GM23338 (cell line): ENCODE data around the gene DYRK1A. TPM values are rescaled to one million over a fixed set of nuclear protein-coding genes. Genes with fewer than 3 reads are reported as not detected.

ENCODE experiments used
- ATAC-seq: fragments of 200-7000 bp; cut with Tn5 transposase; 3 replicates; pipeline ENCODE4 v1.9.1; 2020
- DNase-seq: peaks from one replicate; pipeline ENCODE4 v3.0.0-alpha.2; 2015; ENCODE audit warnings: low spot score
- H2AFZ ChIP-seq: fragments of 200-600 bp; sonication (generic); 2 replicates; pipeline ENCODE4 v1.8.0; 2016; ENCODE audit warnings: antibody characterized with exemption, mild to moderate bottlenecking, moderate library complexity
- H3F3A ChIP-seq: fragments of 200-600 bp; sonication (generic); replicated peaks from 2 replicates; pipeline ENCODE4 v1.8.0; 2017; ENCODE audit warnings: antibody characterized with exemption, mixed run types, low read depth
- H3K27ac ChIP-seq: fragments of 200-600 bp; sonication (generic); 2 replicates; pipeline ENCODE4 v1.6.1; 2016; ENCODE audit warnings: low read depth
- H3K27me3 ChIP-seq: fragments of 200-600 bp; sonication (generic); 2 replicates; pipeline ENCODE4 v1.8.0; 2016; ENCODE audit warnings: mild to moderate bottlenecking, mixed run types, moderate library complexity; ENCODE audit not compliant: insufficient read depth
- H3K36me3 ChIP-seq: fragments of 200-600 bp; sonication (generic); 2 replicates; pipeline ENCODE4 v1.8.0; 2016; ENCODE audit warnings: mild to moderate bottlenecking; ENCODE audit not compliant: insufficient read depth
- H3K4me1 ChIP-seq: fragments of 200-600 bp; sonication (generic); 2 replicates; pipeline ENCODE4 v1.8.0; 2016; ENCODE audit warnings: mild to moderate bottlenecking, moderate library complexity; ENCODE audit not compliant: insufficient read depth
- H3K4me2 ChIP-seq: fragments of 200-600 bp; sonication (generic); 2 replicates; pipeline ENCODE4 v1.7.1; 2017; ENCODE audit warnings: mixed run types
- H3K4me3 ChIP-seq: fragments of 200-600 bp; sonication (generic); 2 replicates; pipeline ENCODE4 v1.6.1; 2016; ENCODE audit warnings: mixed run types
- H3K79me2 ChIP-seq: fragments of 200-600 bp; sonication (generic); replicated peaks from 2 replicates; pipeline ENCODE4 v1.8.0; 2017; ENCODE audit warnings: mild to moderate bottlenecking; ENCODE audit not compliant: insufficient read depth
- H3K9me2 ChIP-seq: fragments of 200-600 bp; sonication (generic); 2 replicates; pipeline ENCODE4 v1.8.0; 2017; ENCODE audit not compliant: insufficient read depth
- H4K20me1 ChIP-seq: fragments of 200-600 bp; sonication (generic); replicated peaks from 2 replicates; pipeline ENCODE4 v1.8.0; 2017; ENCODE audit warnings: mild to moderate bottlenecking; ENCODE audit not compliant: insufficient read depth
- H3K27ac Mint-ChIP-seq: 2 replicates; pipeline ENCODE4 v1.8.0; 2020; ENCODE audit warnings: inconsistent platforms, mild to moderate bottlenecking, moderate library complexity, mixed read lengths
- H3K27me3 Mint-ChIP-seq: 3 replicates; pipeline ENCODE4 v1.8.0; 2022; ENCODE audit warnings: low read depth, mild to moderate bottlenecking, moderate library complexity, mixed read lengths, inconsistent platforms; ENCODE audit not compliant: insufficient read depth, poor library complexity
- H3K36me3 Mint-ChIP-seq: 3 replicates; pipeline ENCODE4 v1.8.0; 2021; ENCODE audit warnings: low read depth, mild to moderate bottlenecking, inconsistent platforms, moderate library complexity, mixed read lengths
- H3K4me1 Mint-ChIP-seq: 3 replicates; pipeline ENCODE4 v1.8.0; 2020; ENCODE audit warnings: mild to moderate bottlenecking, inconsistent platforms, mixed read lengths
- H3K4me3 Mint-ChIP-seq: 3 replicates; pipeline ENCODE4 v1.8.0; 2021; ENCODE audit warnings: moderate library complexity, mild to moderate bottlenecking, inconsistent platforms, mixed read lengths
- H3K9me3 Mint-ChIP-seq: 3 replicates; pipeline ENCODE4 v1.8.0; 2020; ENCODE audit warnings: moderate library complexity, mild to moderate bottlenecking, inconsistent platforms, mixed read lengths
- CREB1 ChIP-seq: fragments of 250-450 bp; sonication (Bioruptor Pico); IDR thresholded peaks from 2 replicates; pipeline ENCODE4 v1.5.0; 2020; ENCODE audit warnings: low read depth, mild to moderate bottlenecking, moderate library complexity
- CTCF ChIP-seq, 2 experiments: fragments of 200-600 bp in 1 of 2; sonication (generic) in 1 of 2; conservative IDR thresholded peaks; 2 replicates each; pipeline versions ENCODE4 v1.5.1 to v1.6.1; 2016 to 2017; ENCODE audit warnings: antibody characterized with exemption in 2 of 2, low read depth in 2 of 2, mild to moderate bottlenecking in 2 of 2, moderate library complexity in 1 of 2
- EZH2 ChIP-seq: fragments of 200-600 bp; sonication (generic); IDR thresholded peaks from one replicate; pipeline ENCODE4 v1.8.0; 2017; ENCODE audit warnings: antibody characterized with exemption, mild to moderate bottlenecking, low read depth; ENCODE audit not compliant: unreplicated experiment
- NANOG ChIP-seq: IDR thresholded peaks from 2 replicates; pipeline ENCODE4 v1.6.1; 2016; ENCODE audit warnings: antibody characterized with exemption, borderline replicate concordance
- REST ChIP-seq: IDR thresholded peaks from one replicate; pipeline ENCODE4 v1.6.1; 2018; ENCODE audit warnings: antibody characterized with exemption; ENCODE audit not compliant: unreplicated experiment
- STAT1 ChIP-seq: IDR thresholded peaks from one replicate; pipeline ENCODE4 v1.6.1; 2016; ENCODE audit warnings: antibody characterized with exemption; ENCODE audit not compliant: unreplicated experiment
- polyA plus RNA-seq: library from polyadenylated mRNA; unstranded; fragments of >200 nt; fragmentation: Nextera tagmentation; extraction: Ambion mirVana; gene quantifications from 2 replicates; pipeline ENCODE4 v1.2.1, GENCODE V29; 2016
- total RNA-seq: library from RNA; depleted of rRNA; stranded (reverse); fragments of >200 nt; shearing (Covaris generic); gene quantifications from 2 replicates; pipeline ENCODE4 v1.2.3, GENCODE V29; 2014

Gene DYRK1A
- total and polyA plus RNA-seq, 2 experiments from 2014 or later = 10.3 to 84.7 TPM

GRCh38 chr21:37507716-37508115 lies 141.1 kb downstream of the DYRK1A start:
- peaks cover 31% of the 10 kb centered on the region for H3K36me3 ChIP-seq

GRCh38 chr21:37508341-37508740 lies 141.8 kb downstream of the DYRK1A start:
- DNase-seq = no peak
- peaks cover 30% of the 10 kb centered on the region for H3K4me1 Mint-ChIP-seq
- no peak overlapping the region for H2AFZ ChIP-seq
- H3K27me3 ChIP-seq = no peaks in the 10 kb centered on the region
- H4K20me1 ChIP-seq = no peaks in the 10 kb centered on the region
- H3K27ac ChIP-seq = peak overlapping the region; percentile 72; the same call in 1 of the 2 replicates
- no peaks in the 10 kb centered on the region for H3F3A ChIP-seq
- H3K4me3 ChIP-seq = no peak overlapping the region
- peaks cover 55% of the 10 kb centered on the region for H3K36me3 Mint-ChIP-seq
- no peaks in the 10 kb centered on the region; the same call in 2 of the 3 replicates for H3K9me3 Mint-ChIP-seq
- H3K4me1 ChIP-seq = peaks cover 13% of the 10 kb centered on the region
- peaks cover 37% of the 10 kb centered on the region for H3K79me2 ChIP-seq
- no peak overlapping the region for H3K4me3 Mint-ChIP-seq
- TF ChIP-seq STAT1 (no peak), CREB1 (no peak), EZH2 (no peak), NANOG (no peak), REST (no peak)
- no peak overlapping the region for H3K4me2 ChIP-seq
- peaks cover 4% of the 10 kb centered on the region for H3K27me3 Mint-ChIP-seq
- H3K27ac Mint-ChIP-seq = no peak overlapping the region
- H3K36me3 ChIP-seq = peaks cover 31% of the 10 kb centered on the region
- peaks cover 17% of the 10 kb centered on the region for H3K9me2 ChIP-seq
- ATAC-seq = no peak

More at GRCh38 chr21:37507716-37508115, 141.1 kb downstream of the DYRK1A start:
- peaks cover 17% of the 10 kb centered on the region for H3K9me2 ChIP-seq
- Mint-ChIP-seq H3K27ac (no peak overlapping the region), H3K9me3 (no peaks in the 10 kb centered on the region; the same call in 2 of the 3 replicates), H3K27me3 (peaks cover 1% of the 10 kb centered on the region), H3K36me3 (peaks cover 48% of the 10 kb centered on the region), H3K4me3 (no peak overlapping the region), H3K4me1 (peaks cover 31% of the 10 kb centered on the region)
- H3K4me2 ChIP-seq = no peak overlapping the region
- peaks cover 40% of the 10 kb centered on the region for H3K79me2 ChIP-seq
- H3K4me3 ChIP-seq = no peak overlapping the region
- peaks cover 9% of the 10 kb centered on the region for H3K4me1 ChIP-seq
- H3K27me3 ChIP-seq = no peaks in the 10 kb centered on the region
- ATAC-seq (no peak), DNase-seq (no peak)
- no peaks in the 10 kb centered on the region for H3F3A ChIP-seq
- H4K20me1 ChIP-seq = no peaks in the 10 kb centered on the region
- no peak overlapping the region for H2AFZ ChIP-seq
- peak overlapping the region; percentile 72; the same call in 1 of the 2 replicates for H3K27ac ChIP-seq
- TF ChIP-seq CTCF (conservative IDR thresholded peaks at IDR 0.05; ENCODE audit: low read depth in 2 of 2) = no peak
